HG02798 (cell line): ENCODE measurements around the gene CACNA2D4.

Source experiments
- ATAC-seq: cut with Tn5 transposase; IDR thresholded peaks from one replicate; pipeline ENCODE4 v1.9.1; 2021; ENCODE audit warnings: mild to moderate bottlenecking; ENCODE audit not compliant: unreplicated experiment, poor library complexity

Gene CACNA2D4

DNA sequence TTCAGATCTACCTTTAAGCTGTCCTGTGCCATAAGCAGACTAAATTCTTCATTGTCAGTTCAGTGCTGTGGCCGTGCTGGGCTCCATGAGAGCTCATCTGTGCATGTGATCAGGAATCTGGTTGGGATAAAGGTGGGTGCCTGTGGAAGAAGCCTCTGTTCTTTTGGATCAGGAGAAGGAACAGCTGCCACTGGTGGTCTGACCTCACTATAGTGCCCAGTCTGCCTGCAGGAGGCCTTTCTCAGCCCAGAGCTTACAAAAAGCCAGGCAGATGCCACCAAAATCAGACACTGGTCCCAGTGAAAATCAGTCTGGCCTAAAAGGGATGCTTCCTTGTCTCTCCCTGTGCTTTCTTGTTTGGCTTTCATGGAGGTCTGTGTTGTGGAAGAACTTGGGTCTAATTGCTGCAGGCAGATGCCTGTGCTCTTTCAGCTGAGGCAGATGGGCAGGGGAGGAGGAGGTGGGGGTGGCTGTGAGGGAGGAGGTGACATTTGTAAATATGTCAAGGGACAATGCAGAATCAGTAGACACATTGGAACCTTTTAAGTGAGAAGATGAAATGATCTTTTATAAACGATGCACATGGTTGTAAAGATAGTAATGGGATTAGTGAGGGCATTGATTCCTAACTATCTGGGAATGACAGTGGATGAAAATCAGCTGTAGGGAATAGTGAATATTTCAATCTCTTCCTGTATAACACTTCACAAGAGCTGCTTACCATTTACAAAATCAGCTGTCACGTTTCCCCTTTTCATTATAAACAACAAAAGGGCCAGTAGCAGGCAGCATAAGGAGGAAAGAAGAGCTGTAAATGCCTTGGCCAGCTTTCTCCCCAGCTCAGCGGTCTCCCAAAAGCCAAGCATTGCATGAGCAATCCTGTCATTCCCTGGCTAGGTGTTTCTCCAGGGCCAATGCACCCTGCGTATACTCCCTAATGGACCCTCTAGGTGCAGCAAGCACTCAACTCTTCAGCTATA lies 44.6 kb downstream of the CACNA2D4 start:
- no peak for ATAC-seq

GRCh38 chr12:1872448-1872847 lies 46.0 kb downstream of the CACNA2D4 start:
- no peak for ATAC-seq

DNA sequence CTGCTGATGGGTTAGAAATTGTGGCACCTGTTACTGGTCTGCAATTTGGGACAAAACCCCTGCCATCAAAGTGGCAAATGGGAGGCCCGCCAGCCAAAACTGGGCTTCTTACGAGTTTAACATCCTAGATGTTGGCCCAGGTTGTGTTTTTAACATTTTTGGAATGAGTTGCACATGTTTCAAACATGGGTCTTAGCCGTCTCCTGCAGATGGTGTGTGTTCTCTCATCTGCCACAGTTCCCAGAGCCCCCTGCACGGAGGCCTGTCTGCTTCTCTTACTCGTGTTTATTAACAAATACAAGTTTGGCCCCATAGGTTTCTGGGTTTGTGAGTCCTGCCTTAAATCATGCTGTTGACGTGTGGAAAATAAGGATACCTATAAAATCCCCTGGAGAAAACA lies 46.5 kb downstream of the CACNA2D4 start:
- no peak for ATAC-seq

GRCh38 chr12:1870998-1871917 lies 47.2 kb downstream of the CACNA2D4 start:
- ATAC-seq, result no peak

DNA sequence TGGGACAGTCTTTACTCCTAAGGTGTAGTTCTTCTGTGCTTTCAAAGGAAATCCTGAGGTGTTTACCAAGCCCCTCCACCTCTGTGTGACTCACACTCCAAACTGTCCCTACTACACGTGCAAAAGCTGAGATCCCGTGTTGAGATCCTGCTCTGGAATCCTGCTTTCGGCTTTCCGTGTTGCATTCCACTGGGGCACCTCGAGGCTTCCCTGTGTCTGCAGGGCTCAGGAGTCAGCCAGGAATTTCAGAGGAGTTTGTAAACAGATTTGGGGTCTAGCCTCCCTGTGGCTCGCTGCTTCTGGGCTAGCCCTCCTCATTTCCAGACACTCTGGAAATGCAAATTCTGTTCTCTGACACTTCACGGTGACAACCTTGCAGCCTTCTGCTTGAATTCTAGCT lies 48.4 kb downstream of the CACNA2D4 start:
- ATAC-seq, result no peak

- no peak for ATAC-seq
Measured at GRCh38 chr12:1869145-1869544, 49.3 kb downstream of the CACNA2D4 start.

- ATAC-seq, result no peak
Measured at GRCh38 chr12:1865284-1865866, 53.1 kb downstream of the CACNA2D4 start.

DNA sequence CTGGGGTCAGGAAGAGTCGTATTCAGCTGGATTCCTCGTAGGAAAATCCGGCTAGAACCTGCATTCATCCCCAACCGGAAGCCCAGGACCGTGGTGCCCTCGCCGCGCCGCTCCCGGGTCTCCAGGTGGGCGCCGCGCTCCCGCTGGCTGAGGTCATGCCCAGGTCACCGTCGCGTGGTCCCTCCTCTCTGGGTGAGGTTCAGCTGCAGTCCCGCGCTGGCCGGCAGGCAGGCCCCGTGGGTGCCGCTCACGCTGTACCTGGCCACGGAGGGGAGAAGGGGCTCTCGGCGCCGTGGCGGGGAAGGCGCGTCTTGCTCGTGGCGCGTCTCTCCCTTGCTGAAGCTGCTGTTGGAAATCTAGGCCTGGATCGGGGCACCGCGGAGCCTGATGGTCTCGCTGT lies 53.6 kb downstream of the CACNA2D4 start:
- ATAC-seq, result no peak

GRCh38 chr12:1864456-1864855 lies 54.0 kb downstream of the CACNA2D4 start:
- no peak for ATAC-seq

DNA sequence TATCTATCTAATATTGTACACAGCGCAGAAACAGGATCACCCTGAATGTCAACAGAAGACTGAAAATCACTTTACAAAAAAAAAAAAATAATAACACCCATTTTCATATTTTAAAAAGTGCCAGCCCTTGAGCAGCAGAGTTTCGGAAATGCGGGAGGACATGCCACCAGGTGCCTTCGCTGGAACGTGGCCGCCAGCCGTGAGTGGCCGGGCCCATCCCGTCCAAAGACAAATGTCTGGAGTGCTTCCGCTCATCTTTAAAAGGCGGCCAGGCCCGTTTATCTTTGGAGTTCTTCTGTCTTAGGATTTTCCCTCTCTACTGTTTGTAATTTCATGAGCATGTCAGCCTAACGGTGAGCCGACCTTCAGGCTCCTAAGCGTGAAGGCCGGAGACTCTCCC lies 54.6 kb downstream of the CACNA2D4 start:
- ATAC-seq, result no peak

DNA sequence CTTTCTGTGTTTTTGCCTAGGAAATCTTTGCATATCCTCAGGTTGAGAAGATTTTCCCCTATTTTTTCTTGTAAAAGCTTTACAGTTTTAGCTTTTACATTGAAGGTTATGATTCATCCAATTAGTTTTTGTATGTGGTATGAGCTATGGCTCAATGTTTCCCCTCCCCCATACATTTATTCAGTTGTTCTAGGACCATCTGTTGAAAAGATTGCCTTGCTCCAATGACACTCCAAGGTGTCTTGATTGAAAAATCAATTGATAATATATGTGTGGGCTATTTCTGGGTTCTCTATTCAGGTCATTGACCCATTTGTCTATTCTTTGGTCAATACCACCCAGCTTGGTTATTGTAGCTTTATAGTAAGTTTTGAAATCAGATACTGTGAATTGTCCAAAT lies 55.5 kb downstream of the CACNA2D4 start:
- no peak for ATAC-seq

- ATAC-seq, result no peak
Measured at GRCh38 chr12:1859643-1860042, 58.8 kb downstream of the CACNA2D4 start.

DNA sequence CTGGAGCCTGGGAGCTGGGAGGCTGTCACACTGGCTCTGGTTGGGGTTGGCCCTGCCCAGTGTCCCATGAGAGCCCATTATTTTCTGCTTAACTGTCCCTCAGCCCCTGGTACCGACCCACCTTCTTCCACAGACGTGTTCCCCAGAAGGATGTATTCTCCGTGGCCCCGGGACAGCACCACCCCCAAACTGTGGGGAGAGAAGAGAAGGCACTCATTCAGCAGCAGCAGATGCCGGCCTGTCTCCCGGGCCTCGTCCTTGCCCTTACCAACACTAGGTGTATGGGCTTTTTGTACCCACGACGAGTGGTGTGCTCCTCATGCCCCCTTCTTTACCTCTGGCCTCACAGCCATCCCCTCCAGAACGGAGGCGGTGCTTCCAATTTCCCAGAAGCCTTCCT lies 60.0 kb downstream of the CACNA2D4 start:
- ATAC-seq, result no peak

DNA sequence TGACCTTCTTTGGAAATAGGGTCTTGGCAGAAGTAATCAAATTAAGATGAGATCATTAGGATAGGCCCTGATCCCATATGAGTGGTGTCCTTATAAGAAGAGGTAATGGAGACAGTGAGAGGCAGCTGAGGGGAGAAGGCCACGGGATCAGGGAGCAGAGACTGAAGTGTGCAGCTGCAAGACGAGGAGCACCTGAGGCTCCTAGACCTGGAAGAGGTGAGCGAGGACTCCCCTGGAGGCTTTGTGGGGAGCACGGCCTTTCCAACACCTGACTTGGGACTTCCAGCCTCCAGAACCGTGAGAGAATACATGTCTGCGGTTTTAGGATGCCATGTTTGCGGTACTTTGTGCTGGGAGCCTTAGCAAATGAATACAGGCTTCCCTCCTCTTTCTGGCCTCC lies 60.6 kb downstream of the CACNA2D4 start:
- ATAC-seq, result no peak

DNA sequence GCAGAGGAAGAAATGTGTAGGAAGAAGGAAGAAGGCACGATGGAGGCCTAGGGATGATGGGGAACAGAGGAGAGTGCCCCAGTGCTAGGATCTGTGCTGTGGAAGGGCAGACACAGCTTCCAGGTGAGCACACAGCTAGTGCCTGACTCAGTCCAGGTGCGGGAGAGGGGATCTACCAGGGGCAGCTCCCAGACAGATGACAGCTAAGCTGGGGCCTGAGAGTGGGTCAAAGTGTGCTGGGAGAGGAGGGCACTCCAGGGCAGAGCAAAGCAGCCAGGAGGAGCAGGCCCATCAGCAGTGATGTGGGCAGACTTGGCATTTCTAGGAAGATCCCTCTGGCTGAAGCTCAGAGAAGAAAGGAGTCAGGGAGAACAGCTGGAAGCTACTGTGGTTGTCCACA lies 61.4 kb downstream of the CACNA2D4 start:
- ATAC-seq, result no peak

DNA sequence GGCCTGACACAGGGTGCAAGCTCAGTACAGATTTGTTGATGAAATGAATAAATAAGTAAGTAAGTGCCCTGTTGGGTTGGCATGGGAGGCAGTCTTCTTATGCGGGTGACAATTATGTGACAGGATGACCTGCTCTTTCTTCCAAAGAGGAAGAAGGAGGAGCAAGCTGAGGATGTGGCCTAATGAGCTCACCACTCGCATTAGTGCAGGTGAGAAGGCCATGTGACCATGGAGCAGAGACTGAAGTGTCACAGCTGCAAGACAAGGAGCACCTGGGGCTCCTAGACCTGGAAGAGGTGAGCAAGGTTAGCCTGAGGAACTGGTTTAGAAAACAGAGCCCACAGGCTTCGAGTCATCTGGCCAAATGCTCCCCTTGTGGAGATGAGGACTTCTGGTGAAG lies 63.2 kb downstream of the CACNA2D4 start:
- no peak for ATAC-seq

- no peak for ATAC-seq
Measured at GRCh38 chr12:1853716-1854115, 64.7 kb downstream of the CACNA2D4 start.

GRCh38 chr12:1852076-1852475 lies 66.4 kb downstream of the CACNA2D4 start:
- ATAC-seq, result no peak

DNA sequence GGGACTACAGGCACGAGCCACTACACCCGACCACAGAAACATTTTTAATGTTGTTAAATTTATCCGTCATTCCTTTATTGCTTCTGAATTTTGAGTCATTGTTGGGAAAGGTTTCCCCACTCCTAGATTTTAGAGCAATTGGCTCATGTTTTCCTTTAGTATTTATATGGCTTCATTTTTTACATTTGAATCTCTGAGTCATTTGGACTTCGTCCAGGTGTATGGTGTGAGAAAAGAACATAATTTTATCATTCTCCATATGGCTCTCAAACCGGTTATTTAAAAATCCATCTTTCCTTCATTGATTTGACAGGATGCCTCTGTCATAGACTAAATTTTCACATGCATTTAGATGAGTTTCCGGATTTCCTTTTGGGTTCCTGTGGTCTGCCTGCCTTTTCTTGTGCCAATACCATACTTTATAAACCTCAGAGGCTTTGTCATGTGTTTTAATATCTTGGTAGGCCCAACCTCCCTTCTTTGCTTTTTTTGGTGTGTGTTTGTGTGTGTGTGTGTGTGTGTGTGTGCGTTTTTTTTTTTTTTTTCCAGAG lies 67.2 kb downstream of the CACNA2D4 start:
- no peak for ATAC-seq

DNA sequence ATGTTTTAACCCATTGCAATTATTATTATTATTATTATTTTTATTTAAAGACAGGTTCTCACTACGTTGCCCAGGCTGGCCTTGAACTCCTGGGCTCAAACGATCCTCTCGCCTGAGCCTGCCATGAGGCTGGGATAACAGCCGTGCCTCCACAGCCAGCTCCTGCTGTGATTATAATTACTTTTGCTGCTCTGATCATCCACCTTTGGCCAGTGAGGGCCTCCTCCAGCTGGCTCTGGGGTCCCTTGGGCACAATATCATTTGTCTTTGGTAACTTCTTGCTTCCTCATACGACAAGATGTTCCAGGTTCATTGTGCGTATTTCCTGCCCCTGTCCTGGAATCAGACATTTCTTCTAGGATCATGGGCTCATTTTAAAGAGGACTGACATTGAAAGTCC lies 69.7 kb downstream of the CACNA2D4 start:
- ATAC-seq, result no peak
